Measurements from ENCODE around the gene CSRNP3.

The CSRNP3 gene

GRCh38 chr2:165472922-165473321 is 3.4 kb downstream of the CSRNP3 start:
- no peak for DNase-seq

- no peak for DNase-seq
These were observed 5.2 kb downstream of the CSRNP3 start for GRCh38 chr2:165474619-165475276.

GRCh38 chr2:165475277-165476004 is 5.9 kb downstream of the CSRNP3 start:
- no peak for DNase-seq

GRCh38 chr2:165479856-165480255 is 10.4 kb downstream of the CSRNP3 start:
- no peak for DNase-seq

GRCh38 chr2:165494573-165494972 is 25.1 kb downstream of the CSRNP3 start:
- DNase-seq: no peak

GRCh38 chr2:165497659-165498317 is 28.3 kb downstream of the CSRNP3 start:
- no peak for DNase-seq

GRCh38 chr2:165499131-165499530 is 29.6 kb downstream of the CSRNP3 start:
- no peak for DNase-seq

- DNase-seq: no peak
These were observed 30.5 kb downstream of the CSRNP3 start for GRCh38 chr2:165500001-165500400.

- no peak for DNase-seq
These were observed 31.3 kb downstream of the CSRNP3 start for GRCh38 chr2:165500816-165501215.

- no peak for DNase-seq
These were observed 36.0 kb downstream of the CSRNP3 start for GRCh38 chr2:165505514-165505913.

- no peak for DNase-seq
These were observed 39.4 kb downstream of the CSRNP3 start for GRCh38 chr2:165508927-165509326.

GRCh38 chr2:165513479-165513878 is 44.0 kb downstream of the CSRNP3 start:
- no peak for DNase-seq

GRCh38 chr2:165518611-165519010 is 49.1 kb downstream of the CSRNP3 start:
- DNase-seq: no peak

GRCh38 chr2:165522719-165523118 is 53.2 kb downstream of the CSRNP3 start:
- no peak for DNase-seq

GRCh38 chr2:165524720-165525119 is 55.2 kb downstream of the CSRNP3 start:
- DNase-seq: no peak

GRCh38 chr2:165528691-165529090 is 59.2 kb downstream of the CSRNP3 start:
- no peak for DNase-seq

GRCh38 chr2:165529130-165529529 is 59.6 kb downstream of the CSRNP3 start:
- no peak for DNase-seq

- DNase-seq: no peak
These were observed 63.8 kb downstream of the CSRNP3 start for GRCh38 chr2:165533331-165533730.

- DNase-seq: no peak
These were observed 66.0 kb downstream of the CSRNP3 start for GRCh38 chr2:165535471-165535870.

- DNase-seq: no peak
These were observed 67.5 kb downstream of the CSRNP3 start for GRCh38 chr2:165536851-165537499.

GRCh38 chr2:165539985-165540384 is 70.5 kb downstream of the CSRNP3 start:
- DNase-seq: no peak

GRCh38 chr2:165544897-165545296 is 75.4 kb downstream of the CSRNP3 start:
- DNase-seq: no peak

GRCh38 chr2:165547900-165548299 is 78.4 kb downstream of the CSRNP3 start:
- no peak for DNase-seq

- no peak for DNase-seq
These were observed 80.1 kb downstream of the CSRNP3 start for GRCh38 chr2:165549619-165550018.
